K562 (cell line): ENCODE data around the gene CTCF.

Source experiments
- JUND ChIP-seq, 2 experiments: IDR thresholded peaks; 2 replicates in 1 of 2; 3 replicates in 1 of 2; pipeline ENCODE4 v1.6.1; 2011; ENCODE audit warnings: borderline replicate concordance in 2 of 2, low read depth in 2 of 2, low read length in 2 of 2, improper control_type of control experiment in 1 of 2, missing biosample characterization in 1 of 2, missing genetic modification characterization in 1 of 2, missing genetic modification reagents in 1 of 2
- LCOR ChIP-seq: sonication (generic); formaldehyde crosslinking; IDR thresholded peaks from 2 replicates; pipeline ENCODE4 v1.8.0; 2022; ENCODE audit warnings: mild to moderate bottlenecking, missing genetic modification reagents
- RFX1 ChIP-seq: fragments of 450-650 bp; IDR thresholded peaks from 2 replicates; pipeline ENCODE4 v1.6.1; 2016; ENCODE audit warnings: mild to moderate bottlenecking, moderate library complexity
- ZKSCAN8 ChIP-seq: fragments of 200-800 bp; sonication (Bioruptor generic); IDR thresholded peaks from 2 replicates; pipeline ENCODE4 v1.6.1; 2016; ENCODE audit warnings: missing genetic modification characterization, missing compliant biosample characterization
- ZNF134 ChIP-seq: fragments of 250-450 bp; sonication (Bioruptor Pico); conservative IDR thresholded peaks from 2 replicates; pipeline ENCODE4 v1.4.0; 2020
- ZNF644 ChIP-seq: fragments of 200-800 bp; sonication (Bioruptor generic); IDR thresholded peaks from 2 replicates; pipeline ENCODE4 v1.6.1; 2016; ENCODE audit warnings: low read depth, missing genetic modification characterization, missing compliant biosample characterization
- TF ChIP-seq, protein P1 (sequence below), 3 experiments: IDR thresholded peaks in 2 of 3; conservative IDR thresholded peaks in 1 of 3; 2 replicates each; pipeline ENCODE4 v1.5.1; 2011 to 2012; ENCODE audit warnings: low read length in 3 of 3, mild to moderate bottlenecking in 3 of 3, control low read depth in 2 of 3, improper control_type of control experiment in 1 of 3, inconsistent platforms in 1 of 3, low read depth in 1 of 3, mixed read lengths in 1 of 3, moderate library complexity in 1 of 3; ENCODE audit not compliant: insufficient read depth in 2 of 3

DNA sequence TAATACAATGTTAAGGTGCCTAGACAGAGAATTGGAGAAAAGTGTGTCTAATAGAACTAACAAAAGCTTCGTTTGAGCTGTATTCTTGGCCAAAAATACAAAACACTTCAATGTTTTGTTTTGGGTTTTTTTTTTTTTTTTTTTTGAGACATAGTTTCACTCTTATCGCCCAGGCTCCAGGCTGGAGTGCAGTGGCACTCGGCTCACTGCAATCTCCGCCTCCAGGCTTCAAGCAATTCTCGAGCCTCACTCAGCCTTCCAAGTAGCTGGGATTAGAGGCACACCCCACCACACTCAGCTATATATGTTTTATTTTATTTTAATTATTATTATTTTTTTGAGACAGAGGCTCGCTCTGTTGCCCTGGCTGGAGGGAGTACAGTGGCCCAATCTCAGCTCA is 44.3 kb downstream of the CTCF start:
- no peak for TF ChIP-seq RFX1
- TF ChIP-seq ZNF134 (CRISPR knock-in tag): no peak
- no peak for TF ChIP-seq JUND (IDR thresholded peaks at IDR 0.05; ENCODE audit: borderline replicate concordance, low read depth, low read length)
- TF ChIP-seq JUND (tag; IDR thresholded peaks at IDR 0.05; ENCODE audit: borderline replicate concordance, low read depth, low read length): no peak
- TF ChIP-seq LCOR (CRISPR knock-in tag): no peak
- no peak for TF ChIP-seq ZKSCAN8 (CRISPR knock-in tag)
- TF ChIP-seq, protein P1, sequence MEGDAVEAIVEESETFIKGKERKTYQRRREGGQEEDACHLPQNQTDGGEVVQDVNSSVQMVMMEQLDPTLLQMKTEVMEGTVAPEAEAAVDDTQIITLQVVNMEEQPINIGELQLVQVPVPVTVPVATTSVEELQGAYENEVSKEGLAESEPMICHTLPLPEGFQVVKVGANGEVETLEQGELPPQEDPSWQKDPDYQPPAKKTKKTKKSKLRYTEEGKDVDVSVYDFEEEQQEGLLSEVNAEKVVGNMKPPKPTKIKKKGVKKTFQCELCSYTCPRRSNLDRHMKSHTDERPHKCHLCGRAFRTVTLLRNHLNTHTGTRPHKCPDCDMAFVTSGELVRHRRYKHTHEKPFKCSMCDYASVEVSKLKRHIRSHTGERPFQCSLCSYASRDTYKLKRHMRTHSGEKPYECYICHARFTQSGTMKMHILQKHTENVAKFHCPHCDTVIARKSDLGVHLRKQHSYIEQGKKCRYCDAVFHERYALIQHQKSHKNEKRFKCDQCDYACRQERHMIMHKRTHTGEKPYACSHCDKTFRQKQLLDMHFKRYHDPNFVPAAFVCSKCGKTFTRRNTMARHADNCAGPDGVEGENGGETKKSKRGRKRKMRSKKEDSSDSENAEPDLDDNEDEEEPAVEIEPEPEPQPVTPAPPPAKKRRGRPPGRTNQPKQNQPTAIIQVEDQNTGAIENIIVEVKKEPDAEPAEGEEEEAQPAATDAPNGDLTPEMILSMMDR (IDR thresholded peaks at IDR 0.05 in 2 of 3, conservative IDR thresholded peaks at IDR 0.05 in 1 of 3; ENCODE audit: insufficient read depth in 2 of 3, low read depth in 1 of 3, low read length in 3 of 3): no peak
- no peak for TF ChIP-seq ZNF644
